Measurements from ENCODE around the gene PCDHGC3. TPM values are rescaled to one million over a fixed set of nuclear protein-coding genes. Genes with fewer than 3 reads are reported as not detected.
A peak's percentile ranks its signal among the peaks of the same experiment; 100 is the strongest.

The PCDHGC3 gene
- polyA plus RNA-seq, 3 donors: 91.6 to 131 (median 92.5) TPM

DNA sequence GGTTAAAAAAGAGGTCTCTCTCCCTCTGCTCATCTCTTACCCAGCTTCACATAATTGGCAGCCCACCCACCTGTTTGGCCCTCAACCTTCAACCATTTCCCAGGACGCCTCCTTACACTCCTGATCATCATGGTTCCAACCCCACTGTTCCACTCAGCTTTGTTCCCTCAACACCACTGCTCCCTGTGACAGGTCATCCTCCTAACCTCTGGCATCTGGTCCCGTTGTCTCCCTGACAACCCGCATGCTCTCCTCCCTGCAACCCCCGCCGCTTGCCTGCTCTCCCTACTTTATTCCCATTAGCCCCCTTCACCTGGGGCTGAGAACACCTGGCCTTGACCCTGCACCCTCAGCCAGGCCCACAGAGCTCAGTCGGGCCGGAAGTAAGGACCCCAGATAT lies 26.0 kb downstream of the PCDHGC3 start:
- no peak for DNase-seq

DNA sequence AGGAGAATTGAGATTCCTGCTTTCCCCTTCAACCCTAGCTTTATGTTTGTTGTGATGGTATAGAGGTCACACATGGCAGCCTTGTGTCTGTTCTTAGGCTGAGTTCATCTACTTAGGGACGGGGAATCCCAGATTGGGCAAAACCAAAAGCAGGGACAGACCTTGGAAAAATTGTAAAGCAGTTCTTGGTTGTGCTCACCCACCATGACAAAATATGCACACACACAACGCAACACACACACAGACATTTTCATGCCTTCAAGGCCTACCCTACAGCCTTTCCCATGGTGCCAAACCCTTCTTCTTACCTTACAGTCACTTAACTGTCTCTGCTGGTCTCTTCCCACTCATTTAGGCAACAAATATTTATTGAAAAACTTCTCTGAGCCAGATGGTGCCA lies 27.9 kb downstream of the PCDHGC3 start:
- no peak for DNase-seq

DNA sequence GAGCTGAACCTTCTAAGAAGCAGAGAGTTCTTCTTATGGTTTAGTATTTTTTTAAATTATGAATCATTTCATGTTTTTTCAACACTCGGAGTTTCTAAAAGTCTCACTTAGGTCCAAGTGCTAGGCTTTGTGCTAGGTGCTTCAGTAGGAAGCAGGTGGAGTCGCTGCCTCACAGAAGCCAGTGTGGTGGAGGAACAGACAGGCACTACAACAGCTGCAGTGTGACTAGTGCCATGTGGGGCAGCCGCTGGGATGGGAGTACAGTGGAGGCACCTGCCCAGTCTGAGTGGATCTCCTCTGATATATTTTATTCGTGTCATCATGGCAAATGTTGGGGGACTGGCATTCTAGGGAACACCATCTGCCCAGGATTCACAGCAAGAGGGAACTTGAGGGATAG lies 28.4 kb downstream of the PCDHGC3 start:
- DNase-seq: no peak

DNA sequence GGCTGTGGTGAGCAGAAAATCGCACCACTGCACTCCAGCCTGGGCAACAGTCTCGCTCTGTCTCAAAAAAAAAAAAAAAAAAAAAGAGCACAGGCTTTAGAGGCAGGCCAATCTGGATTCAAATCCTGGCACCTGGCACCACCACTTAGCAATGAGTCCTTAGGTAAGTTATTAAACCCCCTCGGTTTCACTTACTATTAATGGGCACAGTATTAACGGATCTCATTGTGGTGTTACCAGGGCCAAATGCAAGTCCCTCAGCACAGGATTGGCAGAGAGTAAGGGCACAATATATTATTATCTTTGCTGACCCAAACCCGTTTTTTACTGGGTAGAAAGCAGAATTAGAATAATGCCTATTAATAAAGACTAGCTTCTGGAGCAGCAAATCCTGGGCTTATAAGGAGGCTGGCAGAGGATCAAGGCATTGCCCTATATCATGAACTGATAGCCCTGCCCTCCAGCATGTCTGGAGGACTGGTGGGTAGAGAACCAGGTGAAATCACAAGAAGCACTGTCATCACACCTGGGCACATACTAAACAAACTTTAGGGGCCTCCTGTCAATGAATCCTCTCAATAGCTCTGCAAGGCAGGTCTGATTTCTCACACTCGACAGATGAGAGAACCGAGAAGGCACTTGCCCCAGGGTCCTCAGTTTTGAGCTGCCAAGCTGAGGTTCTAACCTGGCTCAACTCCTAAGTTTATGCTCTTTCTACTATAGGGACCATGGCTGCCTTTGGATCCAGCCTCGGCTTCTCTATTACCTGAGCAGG lies 30.8 kb downstream of the PCDHGC3 start:
- DNase-seq: no peak

DNA sequence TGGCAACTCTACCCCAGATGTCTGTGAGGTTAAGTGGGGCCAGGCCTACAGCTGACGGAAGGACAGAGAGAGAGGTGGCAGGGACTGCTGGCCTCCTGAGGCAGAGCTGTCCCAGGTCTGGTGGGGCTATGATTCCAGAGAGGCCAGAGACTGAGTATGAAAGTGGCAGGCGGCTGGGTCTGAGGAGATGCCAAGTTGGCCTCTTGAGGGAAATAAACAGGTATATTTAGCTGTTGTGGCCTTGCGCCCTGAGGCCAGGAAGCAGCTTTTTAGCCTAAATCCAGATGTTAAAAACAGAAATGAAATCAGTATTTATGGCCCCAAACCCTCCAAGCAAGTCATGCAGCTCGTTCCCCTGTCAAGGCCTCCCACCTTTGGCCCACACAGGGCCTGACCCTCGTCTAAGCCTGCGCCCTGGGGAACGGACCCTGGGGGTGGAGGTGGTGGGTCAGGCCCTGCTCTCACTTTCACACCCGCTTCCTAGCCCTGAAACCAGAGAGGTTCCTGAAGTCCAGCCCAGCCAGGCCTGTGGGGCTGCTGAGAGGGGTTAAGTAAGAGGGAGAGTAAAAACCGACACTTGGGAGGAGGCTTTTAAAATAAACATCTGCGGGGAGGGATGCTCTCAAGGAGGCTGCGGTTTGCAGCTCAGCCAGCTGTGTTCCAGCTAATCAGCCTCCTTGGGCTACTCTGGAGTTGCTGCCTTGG lies 31.8 kb downstream of the PCDHGC3 start:
- peak; percentile 64 for DNase-seq

DNA sequence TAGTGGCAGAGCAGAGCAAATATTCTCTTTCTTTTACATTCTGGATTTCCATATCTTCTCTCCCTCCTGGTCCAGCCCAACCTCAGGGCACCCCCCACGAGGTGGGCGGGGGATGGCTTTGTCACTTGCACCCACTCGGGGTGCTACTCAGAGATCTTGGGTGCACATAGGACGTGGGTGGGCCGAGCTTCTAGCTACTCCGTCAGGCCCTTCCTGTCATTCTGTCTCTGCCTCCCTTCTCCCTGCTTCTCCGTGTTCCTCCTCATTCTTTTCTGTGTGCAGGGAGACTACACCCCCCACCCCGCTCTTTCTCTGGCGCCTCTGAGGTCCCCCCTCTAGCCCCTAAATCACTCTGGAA lies 32.7 kb downstream of the PCDHGC3 start:
- DNase-seq: no peak

DNA sequence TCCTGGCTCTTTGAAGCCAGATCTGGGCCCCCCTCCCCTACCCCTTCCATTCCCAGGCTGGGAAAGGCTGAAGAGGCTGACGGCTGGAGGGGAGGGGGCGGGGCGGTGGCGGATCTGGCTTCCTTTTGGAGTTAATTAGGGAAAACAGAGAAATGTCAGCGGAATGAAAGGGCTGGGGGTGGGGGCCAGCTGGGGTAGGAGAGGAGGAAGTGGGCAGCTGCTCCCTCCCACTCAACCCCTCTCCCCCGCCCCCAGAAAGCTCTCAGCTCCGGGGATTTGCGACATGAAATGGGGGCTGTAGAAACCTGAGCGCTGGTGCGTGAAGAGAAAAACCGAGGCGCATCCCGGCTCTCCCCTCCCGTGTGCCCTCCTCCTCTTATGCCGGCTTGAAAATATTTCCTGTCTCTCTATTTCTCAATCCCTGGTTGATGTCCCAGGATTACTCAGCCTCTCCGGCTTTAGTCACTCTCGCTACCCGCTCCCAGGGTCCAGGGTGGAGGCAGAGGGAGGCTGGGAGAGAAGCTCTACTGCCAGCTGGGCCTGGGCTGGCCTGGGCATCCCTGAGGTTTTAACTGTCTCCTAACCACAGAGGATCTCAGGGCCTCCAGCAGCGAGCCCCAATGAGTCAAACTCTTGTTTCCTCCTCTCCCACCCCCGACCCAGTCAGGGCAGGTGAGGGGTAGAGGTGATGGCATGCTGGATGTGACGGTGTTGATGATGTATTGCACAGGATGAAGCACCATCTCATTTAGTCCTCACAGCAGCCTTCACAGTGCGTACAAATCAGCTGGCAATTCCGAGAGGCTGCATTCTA lies 33.2 kb downstream of the PCDHGC3 start:
- DNase-seq: peak; percentile 94

DNA sequence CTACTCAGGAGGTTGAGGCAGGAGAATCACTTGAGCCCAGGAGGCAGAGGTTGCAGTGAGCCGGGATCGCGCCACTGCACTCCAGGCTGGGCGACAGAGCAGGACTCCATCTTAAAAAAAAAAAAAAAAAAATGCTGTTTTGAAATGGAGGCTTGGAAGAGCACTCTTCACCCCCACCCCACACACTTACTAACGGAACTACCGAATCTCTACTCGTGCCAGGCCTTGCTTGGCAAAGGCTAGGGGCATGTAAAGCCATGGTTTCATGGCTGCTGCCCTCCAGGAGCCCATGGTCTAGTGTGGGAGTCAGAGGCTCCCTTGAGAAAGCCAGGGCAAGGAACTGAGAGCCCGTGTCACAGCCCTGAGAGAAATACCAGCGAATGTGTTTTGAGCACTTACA lies 34.4 kb downstream of the PCDHGC3 start:
- DNase-seq: no peak

DNA sequence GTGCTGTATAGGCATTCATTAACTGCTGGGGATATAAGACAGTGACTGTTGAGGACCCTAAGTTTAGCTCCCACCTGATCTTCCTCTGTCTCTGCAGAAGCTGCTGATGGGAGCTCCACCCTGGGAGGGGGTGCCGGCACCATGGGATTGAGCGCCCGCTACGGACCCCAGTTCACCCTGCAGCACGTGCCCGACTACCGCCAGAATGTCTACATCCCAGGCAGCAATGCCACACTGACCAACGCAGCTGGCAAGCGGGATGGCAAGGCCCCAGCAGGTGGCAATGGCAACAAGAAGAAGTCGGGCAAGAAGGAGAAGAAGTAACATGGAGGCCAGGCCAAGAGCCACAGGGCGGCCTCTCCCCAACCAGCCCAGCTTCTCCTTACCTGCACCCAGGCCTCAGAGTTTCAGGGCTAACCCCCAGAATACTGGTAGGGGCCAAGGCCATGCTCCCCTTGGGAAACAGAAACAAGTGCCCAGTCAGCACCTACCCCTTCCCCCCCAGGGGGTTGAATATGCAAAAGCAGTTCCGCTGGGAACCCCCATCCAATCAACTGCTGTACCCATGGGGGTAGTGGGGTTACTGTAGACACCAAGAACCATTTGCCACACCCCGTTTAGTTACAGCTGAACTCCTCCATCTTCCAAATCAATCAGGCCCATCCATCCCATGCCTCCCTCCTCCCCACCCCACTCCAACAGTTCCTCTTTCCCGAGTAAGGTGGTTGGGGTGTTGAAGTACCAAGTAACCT lies 35.3 kb downstream of the PCDHGC3 start:
- DNase-seq: no peak

DNA sequence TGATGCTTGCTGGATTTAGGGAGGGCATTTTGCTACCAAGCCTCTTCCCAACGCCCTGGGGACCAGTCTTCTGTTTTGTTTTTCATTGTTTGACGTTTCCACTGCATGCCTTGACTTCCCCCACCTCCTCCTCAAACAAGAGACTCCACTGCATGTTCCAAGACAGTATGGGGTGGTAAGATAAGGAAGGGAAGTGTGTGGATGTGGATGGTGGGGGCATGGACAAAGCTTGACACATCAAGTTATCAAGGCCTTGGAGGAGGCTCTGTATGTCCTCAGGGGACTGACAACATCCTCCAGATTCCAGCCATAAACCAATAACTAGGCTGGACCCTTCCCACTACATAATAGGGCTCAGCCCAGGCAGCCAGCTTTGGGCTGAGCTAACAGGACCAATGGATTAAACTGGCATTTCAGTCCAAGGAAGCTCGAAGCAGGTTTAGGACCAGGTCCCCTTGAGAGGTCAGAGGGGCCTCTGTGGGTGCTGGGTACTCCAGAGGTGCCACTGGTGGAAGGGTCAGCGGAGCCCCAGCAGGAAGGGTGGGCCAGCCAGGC lies 36.1 kb downstream of the PCDHGC3 start:
- DNase-seq: no peak

DNA sequence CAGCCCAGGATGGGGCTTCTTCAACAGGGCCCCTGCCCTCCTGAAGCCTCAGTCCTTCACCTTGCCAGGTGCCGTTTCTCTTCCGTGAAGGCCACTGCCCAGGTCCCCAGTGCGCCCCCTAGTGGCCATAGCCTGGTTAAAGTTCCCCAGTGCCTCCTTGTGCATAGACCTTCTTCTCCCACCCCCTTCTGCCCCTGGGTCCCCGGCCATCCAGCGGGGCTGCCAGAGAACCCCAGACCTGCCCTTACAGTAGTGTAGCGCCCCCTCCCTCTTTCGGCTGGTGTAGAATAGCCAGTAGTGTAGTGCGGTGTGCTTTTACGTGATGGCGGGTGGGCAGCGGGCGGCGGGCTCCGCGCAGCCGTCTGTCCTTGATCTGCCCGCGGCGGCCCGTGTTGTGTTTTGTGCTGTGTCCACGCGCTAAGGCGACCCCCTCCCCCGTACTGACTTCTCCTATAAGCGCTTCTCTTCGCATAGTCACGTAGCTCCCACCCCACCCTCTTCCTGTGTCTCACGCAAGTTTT lies 36.7 kb downstream of the PCDHGC3 start:
- peak; percentile 82 for DNase-seq

DNA sequence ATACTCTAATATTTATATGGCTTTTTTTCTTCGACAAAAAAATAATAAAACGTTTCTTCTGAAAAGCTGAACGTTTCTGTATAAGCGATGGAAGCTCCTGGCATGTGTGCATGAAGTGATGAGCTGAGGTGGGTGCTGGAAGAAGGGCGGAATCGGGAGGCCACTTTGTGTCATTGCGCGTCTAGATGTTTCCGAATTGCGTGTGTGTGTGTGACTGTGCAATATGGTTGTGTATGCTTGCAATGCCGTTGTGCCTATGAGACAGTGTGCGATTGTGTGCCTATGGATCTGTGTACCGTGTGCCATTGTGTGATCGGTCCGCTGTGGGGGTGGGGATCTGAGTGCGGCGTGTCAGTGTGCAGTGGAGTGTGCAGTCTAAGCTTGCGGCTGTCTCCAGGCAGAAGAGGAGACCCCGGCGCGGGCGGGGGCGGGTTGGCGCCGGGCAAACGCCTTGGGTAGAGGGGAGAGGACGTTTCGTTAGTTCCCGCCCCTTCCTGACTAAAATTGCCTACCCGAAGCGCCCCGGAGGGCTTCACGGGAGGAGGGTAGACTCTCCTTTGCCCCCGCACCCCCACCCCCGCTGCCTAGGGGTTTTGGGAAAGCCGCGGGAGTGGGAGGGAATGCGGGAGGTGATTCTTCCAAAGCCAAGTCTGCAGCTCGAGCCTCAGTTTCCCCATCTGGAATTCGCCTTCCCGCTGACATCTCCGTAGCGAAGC lies 37.3 kb downstream of the PCDHGC3 start:
- DNase-seq: peak; percentile 78

DNA sequence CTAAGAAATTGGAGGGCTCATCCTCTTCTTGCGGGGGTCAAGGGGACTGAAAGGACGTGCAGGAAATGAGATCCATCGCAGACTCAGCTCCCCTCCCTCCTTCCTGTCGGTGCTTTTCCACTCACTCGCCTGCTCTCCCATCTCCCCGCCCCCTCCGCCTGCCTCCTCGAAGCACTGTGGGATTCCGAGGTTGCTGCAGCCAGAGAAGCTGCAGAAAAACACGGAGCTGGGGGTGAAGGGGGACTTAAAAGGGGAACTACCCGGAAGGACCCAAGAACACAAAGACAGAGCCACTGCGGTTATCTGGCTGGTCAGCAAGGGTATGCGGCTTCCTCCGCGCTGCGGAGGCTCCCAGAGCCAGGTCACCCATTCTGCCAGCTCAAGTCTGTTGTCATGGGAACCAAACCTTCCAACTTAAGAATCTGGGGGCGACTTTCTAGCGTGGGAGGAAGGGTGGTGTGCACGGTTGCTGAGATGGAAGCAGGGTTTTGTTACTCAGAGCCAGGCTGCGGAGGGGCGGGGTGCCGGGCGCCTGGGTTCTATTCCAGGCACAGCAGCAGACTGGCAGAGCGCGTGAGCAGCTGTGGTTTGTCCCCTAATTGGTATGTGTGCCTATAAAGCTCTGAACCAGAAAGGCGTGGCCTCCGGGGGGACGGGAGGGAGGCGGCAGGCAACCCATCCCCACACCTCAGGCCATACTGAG lies 38.0 kb downstream of the PCDHGC3 start:
- DNase-seq: peak; percentile 89

DNA sequence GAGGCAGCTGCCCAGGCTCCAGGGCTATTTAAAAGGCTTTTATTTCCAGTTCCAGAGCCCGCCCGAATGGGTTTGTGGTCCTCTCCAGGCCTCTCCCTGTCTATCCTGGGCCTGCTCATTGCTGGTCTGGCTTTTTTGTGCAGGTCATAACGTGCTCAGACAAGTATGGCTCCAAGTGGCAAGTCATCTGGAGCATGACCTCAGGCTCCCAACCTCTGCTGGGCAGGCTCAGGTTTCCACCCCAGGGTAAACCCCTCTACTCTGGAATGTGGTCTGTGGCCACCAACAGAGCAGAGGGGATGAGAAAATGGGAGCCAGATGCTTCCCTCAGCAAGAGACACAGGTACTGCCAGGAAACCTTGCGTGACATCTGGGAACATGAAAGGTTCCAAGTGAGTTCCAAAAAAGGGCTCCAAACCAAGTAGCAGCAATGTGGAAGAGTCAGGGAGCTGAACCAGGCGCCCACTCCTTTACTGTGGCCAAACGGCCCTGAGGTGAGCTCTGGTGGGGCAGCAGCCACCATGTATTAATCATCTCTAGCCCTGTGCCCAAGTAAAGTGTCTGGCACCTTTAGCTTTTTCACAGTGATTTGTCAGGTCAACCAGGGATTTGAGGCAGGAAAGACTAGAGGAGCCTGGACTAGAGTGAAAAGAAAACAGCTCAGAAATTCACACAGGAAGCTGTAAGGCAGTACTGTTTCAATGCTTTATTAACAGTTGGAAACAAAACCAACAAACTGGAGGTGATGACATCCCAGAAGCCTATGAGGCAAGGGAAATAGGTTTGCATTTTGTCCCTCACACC lies 38.8 kb downstream of the PCDHGC3 start:
- DNase-seq: no peak

DNA sequence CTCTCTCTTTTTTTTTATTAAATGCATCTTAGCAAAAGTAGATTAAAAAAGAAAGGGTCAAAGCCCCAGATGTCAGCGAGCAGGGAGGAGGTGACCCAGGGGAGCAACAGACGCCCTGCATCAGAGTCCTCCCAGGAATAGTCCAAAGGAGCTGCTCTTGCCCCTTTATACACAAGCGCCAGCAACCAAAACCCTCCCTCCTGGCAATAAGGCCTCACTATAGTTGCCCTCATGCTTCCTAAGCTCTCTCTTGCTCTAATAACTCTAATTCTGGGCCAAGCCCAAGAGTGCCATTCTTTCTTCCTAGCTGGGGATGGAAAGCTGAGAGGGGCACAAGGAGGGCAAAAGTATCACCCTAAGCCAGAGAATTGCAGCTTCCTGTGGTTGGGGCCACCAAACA lies 39.4 kb downstream of the PCDHGC3 start:
- DNase-seq: no peak

DNA sequence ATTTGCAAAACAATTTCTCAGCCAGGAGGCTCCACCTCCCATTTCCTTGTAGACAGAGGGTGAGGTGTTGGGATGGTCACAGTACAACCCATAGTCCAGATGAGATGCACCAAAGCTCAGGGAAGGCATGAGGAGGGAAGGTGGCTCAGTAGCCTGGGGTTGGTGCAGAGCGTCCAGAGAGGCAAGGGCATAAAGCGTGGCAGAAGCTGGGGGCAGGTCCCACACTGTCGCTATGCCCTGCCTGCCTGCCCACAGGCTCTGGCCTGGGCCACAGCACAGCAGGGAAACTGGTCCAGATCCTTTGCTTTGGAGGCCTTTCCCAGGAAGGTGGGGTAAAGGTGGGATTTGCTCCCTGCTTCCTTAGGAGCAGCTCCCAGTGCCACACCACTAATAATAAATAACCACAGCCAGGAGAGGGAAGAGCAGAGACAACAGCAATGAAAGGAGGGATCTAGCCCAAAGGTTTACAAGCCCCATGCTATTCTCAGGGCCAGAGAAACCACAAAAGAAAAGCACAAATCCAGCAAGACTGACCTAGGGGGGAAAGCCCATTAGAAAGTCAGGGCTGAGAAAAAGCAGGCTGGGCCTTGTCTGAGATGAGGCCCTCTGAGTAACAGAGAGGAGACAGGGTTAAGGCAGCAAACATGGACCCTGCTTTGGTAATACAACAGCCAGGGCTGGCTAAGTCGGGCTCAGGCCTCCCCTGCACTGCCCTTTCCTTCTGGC lies 40.3 kb downstream of the PCDHGC3 start:
- no peak for DNase-seq

DNA sequence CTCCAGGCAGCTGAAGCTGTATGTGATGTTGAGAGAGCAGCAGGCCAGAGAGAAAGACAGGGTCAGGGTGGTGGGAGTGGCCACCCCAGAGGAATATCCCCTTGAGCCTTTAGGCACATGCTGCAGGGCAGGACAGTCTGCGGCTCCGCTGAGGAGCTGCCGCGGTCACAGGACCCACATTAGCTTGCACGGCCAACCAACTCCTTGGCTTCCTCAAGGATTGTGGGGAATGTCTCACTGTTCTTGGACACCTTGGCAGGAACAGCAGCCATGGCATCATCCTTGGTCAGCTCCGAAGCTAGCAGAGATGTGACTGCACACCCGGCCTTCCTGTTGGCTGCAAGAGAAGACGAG lies 40.9 kb downstream of the PCDHGC3 start:
- no peak for DNase-seq

DNA sequence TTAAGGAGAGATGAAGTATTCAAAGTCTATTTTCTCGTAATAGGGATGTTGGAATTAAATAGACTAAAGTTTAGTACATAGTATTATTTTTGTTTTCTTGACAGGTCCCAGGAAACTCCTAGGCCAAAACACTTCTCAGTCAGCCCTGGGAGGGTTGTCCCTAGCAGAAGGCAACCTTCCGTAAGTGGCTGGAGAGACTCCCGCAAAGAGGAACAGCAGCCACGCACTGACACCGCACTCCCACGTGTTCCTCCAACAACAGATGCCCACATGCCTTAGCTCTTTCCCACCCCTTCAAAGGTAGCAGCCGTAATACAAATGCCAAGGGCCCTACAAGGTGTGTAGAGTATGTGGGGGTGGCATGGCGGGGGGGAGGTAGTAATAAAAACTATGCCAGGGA lies 41.5 kb downstream of the PCDHGC3 start:
- no peak for DNase-seq

Measured in renal pelvis (tissue), 4 donors.